Measurements from ENCODE around the gene FGF3. TPM values are rescaled to one million over a fixed set of nuclear protein-coding genes. Genes with fewer than 3 reads are reported as not detected.

FGF3 gene
- total and polyA plus RNA-seq, 10 of the 15 experiments (the other 5 are each of a cell fraction or from before 2014, with no cell fraction given), result not detected

DNA sequence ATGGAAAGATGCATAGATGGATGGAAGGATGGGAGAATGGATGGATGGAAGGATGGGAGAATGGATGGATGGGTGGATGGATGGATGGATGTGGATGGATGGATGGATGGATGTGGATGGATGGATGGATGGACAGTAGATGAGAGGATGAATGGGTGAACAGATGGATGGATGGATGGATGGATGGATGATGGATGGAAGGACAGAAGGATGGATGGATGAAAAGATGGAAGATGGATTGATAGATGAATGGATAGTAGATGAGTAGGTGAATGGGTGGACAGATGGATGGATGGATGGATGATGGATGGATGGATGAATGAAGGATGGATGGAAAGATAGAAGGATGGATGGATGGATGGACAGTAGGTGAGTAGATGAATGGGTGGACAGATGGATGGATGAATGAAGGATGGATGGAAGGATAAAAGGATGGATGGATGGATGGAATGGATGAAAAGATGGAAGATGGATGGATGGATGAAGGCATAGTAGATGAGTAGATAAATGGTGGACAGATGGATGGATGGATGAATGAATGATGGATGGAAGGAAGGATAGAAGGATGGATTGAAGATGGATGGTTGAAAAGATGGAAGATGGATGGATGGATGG is 15.5 kb downstream of the FGF3 start (continued):
- TF ChIP-seq, protein P1, sequence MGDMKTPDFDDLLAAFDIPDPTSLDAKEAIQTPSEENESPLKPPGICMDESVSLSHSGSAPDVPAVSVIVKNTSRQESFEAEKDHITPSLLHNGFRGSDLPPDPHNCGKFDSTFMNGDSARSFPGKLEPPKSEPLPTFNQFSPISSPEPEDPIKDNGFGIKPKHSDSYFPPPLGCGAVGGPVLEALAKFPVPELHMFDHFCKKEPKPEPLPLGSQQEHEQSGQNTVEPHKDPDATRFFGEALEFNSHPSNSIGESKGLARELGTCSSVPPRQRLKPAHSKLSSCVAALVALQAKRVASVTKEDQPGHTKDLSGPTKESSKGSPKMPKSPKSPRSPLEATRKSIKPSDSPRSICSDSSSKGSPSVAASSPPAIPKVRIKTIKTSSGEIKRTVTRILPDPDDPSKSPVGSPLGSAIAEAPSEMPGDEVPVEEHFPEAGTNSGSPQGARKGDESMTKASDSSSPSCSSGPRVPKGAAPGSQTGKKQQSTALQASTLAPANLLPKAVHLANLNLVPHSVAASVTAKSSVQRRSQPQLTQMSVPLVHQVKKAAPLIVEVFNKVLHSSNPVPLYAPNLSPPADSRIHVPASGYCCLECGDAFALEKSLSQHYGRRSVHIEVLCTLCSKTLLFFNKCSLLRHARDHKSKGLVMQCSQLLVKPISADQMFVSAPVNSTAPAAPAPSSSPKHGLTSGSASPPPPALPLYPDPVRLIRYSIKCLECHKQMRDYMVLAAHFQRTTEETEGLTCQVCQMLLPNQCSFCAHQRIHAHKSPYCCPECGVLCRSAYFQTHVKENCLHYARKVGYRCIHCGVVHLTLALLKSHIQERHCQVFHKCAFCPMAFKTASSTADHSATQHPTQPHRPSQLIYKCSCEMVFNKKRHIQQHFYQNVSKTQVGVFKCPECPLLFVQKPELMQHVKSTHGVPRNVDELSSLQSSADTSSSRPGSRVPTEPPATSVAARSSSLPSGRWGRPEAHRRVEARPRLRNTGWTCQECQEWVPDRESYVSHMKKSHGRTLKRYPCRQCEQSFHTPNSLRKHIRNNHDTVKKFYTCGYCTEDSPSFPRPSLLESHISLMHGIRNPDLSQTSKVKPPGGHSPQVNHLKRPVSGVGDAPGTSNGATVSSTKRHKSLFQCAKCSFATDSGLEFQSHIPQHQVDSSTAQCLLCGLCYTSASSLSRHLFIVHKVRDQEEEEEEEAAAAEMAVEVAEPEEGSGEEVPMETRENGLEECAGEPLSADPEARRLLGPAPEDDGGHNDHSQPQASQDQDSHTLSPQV (IDR thresholded peaks at IDR 0.05), result no peak
- TF ChIP-seq SRF (IDR thresholded peaks at IDR 0.05; ENCODE audit: low read depth in 2 of 2, low read length in 2 of 2), result no peak
- TF ChIP-seq RUNX3 (IDR thresholded peaks at IDR 0.05; ENCODE audit: low read length), result no peak
- TF ChIP-seq, protein P2, sequence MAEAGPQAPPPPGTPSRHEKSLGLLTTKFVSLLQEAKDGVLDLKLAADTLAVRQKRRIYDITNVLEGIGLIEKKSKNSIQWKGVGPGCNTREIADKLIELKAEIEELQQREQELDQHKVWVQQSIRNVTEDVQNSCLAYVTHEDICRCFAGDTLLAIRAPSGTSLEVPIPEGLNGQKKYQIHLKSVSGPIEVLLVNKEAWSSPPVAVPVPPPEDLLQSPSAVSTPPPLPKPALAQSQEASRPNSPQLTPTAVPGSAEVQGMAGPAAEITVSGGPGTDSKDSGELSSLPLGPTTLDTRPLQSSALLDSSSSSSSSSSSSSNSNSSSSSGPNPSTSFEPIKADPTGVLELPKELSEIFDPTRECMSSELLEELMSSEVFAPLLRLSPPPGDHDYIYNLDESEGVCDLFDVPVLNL (IDR thresholded peaks at IDR 0.05; ENCODE audit: low read depth, low read length), result no peak
- TF ChIP-seq BCL11A (IDR thresholded peaks at IDR 0.05; ENCODE audit: low read depth, low read length), result no peak
- no peak for TF ChIP-seq TCF3 (IDR thresholded peaks at IDR 0.05; ENCODE audit: borderline replicate concordance, insufficient read depth, low read depth, low read length)
- no peak for TF ChIP-seq JUND (IDR thresholded peaks at IDR 0.05; ENCODE audit: low read depth, low read length)

DNA sequence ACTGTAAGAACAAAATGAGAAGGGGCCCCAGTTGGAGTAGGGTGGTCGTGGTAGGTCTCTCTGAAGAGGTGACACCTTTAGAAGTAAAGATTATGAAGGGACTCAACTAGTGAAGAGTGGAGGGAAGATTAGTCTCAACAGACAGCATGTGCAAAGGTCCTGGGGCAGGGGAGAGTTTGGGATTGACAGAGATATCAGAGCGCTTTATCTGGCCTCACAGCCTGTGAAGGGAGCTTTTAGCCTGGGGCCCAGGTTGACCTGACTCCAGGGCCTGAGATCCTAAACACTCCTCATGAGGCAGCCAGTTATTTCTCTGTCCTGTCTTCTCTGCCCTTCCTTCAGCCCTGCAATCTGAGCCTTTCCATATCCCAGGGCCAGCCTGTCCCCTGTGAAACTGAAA is 16.2 kb downstream of the FGF3 start:
- ChIA-PET CTCF (no interaction called here), POLR2A (no interaction called here), RAD21 (ENCODE audit: unreplicated experiment) (no interaction called here), SMC1A (ENCODE audit: uncharacterized antibody, unreplicated experiment) (no interaction called here)
- H4K20me1 ChIP-seq (ENCODE audit: control insufficient read depth, insufficient read depth), result no peaks in the 10 kb centered on the region
- H3K27ac ChIP-seq (ENCODE audit: control insufficient read depth, insufficient read depth), result no peak overlapping the region
- no peak overlapping the region for H3K4me3 ChIP-seq
- no peaks in the 10 kb centered on the region for H3K36me3 ChIP-seq (ENCODE audit: control insufficient read depth in 2 of 2, insufficient read depth in 2 of 2, low read length in 1 of 2)
- H2AFZ ChIP-seq (ENCODE audit: control insufficient read depth, low read depth, low read length), result no peak overlapping the region
- H3K9me3 ChIP-seq (replicated peaks; ENCODE audit: control insufficient read depth, insufficient read depth, low read length), result no peaks in the 10 kb centered on the region; the same call in 2 of the 3 replicates
- in situ Hi-C loops (cut with MboI), result no loop called here
- DNase-seq (ENCODE audit: low read depth, low spot score) (no peak), ATAC-seq (no peak), FAIRE-seq (no peak)
- no peaks in the 10 kb centered on the region for H3K4me1 ChIP-seq (ENCODE audit: control insufficient read depth, insufficient read depth, low read length)
- no peak overlapping the region for H3K9ac ChIP-seq (ENCODE audit: control insufficient read depth, insufficient read depth, low read length)
- H3K79me2 ChIP-seq (ENCODE audit: control insufficient read depth, insufficient read depth, low read length), result no peaks in the 10 kb centered on the region
- intact Hi-C loops (cut with micrococcal nuclease; ENCODE audit: unreplicated experiment), result no loop called here
- WGBS (ENCODE audit: insufficient coverage, insufficient replicate concordance, low lambda C conversion rate, missing lambda C conversion rate), result 46% methylated on average over 2 of the region's 2 CpGs
- H3K4me2 ChIP-seq (ENCODE audit: control insufficient read depth, insufficient read depth), result no peak overlapping the region
- peaks cover 0 to 1% of the 10 kb centered on the region in 2 experiments; a peak in 1 of 4 replicates for H3K27me3 ChIP-seq (replicated peaks in 1 of 2; ENCODE audit: control insufficient read depth in 2 of 2, insufficient read depth in 2 of 2, low read length in 1 of 2)
- BruUV-seq (replicated peaks), result no TSS peak
- TF ChIP-seq TARDBP (IDR thresholded peaks at IDR 0.05; ENCODE audit: borderline replicate concordance), result no peak
- no peak for TF ChIP-seq BRCA1 (IDR thresholded peaks at IDR 0.05; ENCODE audit: low read depth, low read length)
- no peak for TF ChIP-seq NBN (IDR thresholded peaks at IDR 0.05)
- no peak for TF ChIP-seq EED (IDR thresholded peaks at IDR 0.05; ENCODE audit: low read depth)
- TF ChIP-seq IKZF1 (conservative IDR thresholded peaks at IDR 0.05), result no peak
- no peak for TF ChIP-seq CEBPB (IDR thresholded peaks at IDR 0.05; ENCODE audit: borderline replicate concordance in 1 of 2, low read depth in 2 of 2, low read length in 2 of 2)
- no peak for TF ChIP-seq TCF3 (IDR thresholded peaks at IDR 0.05; ENCODE audit: borderline replicate concordance, insufficient read depth, low read depth, low read length)
- no peak for TF ChIP-seq SMARCA5 (IDR thresholded peaks at IDR 0.05)
- TF ChIP-seq TBL1XR1 (IDR thresholded peaks at IDR 0.05; ENCODE audit: low read depth, low read length), result no peak
- TF ChIP-seq YBX1 (IDR thresholded peaks at IDR 0.05), result no peak
- TF ChIP-seq, protein P3, sequence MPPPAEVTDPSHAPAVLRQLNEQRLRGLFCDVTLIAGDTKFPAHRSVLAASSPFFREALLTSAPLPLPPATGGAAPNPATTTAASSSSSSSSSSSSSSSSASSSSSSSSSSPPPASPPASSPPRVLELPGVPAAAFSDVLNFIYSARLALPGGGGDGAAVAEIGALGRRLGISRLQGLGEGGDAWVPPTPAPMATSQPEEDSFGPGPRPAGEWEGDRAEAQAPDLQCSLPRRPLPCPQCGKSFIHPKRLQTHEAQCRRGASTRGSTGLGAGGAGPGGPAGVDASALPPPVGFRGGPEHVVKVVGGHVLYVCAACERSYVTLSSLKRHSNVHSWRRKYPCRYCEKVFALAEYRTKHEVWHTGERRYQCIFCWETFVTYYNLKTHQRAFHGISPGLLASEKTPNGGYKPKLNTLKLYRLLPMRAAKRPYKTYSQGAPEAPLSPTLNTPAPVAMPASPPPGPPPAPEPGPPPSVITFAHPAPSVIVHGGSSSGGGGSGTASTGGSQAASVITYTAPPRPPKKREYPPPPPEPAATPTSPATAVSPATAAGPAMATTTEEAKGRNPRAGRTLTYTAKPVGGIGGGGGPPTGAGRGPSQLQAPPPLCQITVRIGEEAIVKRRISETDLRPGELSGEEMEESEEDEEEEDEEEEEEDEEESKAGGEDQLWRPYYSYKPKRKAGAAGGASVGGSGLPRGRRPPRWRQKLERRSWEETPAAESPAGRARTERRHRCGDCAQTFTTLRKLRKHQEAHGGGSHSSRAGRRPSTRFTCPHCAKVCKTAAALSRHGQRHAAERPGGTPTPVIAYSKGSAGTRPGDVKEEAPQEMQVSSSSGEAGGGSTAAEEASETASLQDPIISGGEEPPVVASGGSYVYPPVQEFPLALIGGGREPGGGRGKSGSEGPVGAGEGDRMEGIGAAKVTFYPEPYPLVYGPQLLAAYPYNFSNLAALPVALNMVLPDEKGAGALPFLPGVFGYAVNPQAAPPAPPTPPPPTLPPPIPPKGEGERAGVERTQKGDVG (CRISPR knock-in tag; IDR thresholded peaks at IDR 0.05), result no peak
